Heart right ventricle (tissue), 16 donors: Measurements from ENCODE around the gene GSK3A. TPM values are rescaled to one million over a fixed set of nuclear protein-coding genes. Genes with fewer than 3 reads are reported as not detected.
A peak's percentile ranks its signal among the peaks of the same experiment; 100 is the strongest.

ENCODE experiments used
- ATAC-seq, 8 donors: fragments of 200-7000 bp; cut with Tn5 transposase; one replicate each; pipeline ENCODE4 v1.9.1; 2020; ENCODE audit warnings: mild to moderate bottlenecking in 8 of 8, moderate library complexity in 8 of 8, moderate number of reproducible peaks in 1 of 8
- DNase-seq, 2 donors: peaks; one replicate each; pipeline ENCODE4 v3.0.0-alpha.2; 2020
- H3K27ac ChIP-seq, 10 donors: fragments of 200-600 bp; sonication (generic) in 2 of 10; one replicate each; pipeline versions ENCODE4 v1.5.0 to v1.8.0; 2020 to 2022; ENCODE audit warnings: mild to moderate bottlenecking in 3 of 10
- H3K27me3 ChIP-seq, 7 donors: fragments of 200-600 bp; one replicate each; pipeline ENCODE4 v1.8.0; 2021 to 2022; ENCODE audit warnings: mild to moderate bottlenecking in 2 of 7
- H3K36me3 ChIP-seq, 9 donors: fragments of 200-600 bp; sonication (generic) in 1 of 9; one replicate each; pipeline versions ENCODE4 v1.5.0 to v1.8.0; 2020 to 2022; ENCODE audit warnings: mild to moderate bottlenecking in 2 of 9
- H3K4me1 ChIP-seq, 9 donors: fragments of 200-600 bp; sonication (generic) in 1 of 9; one replicate each; pipeline versions ENCODE4 v1.5.0 to v1.8.0; 2020 to 2022; ENCODE audit warnings: mild to moderate bottlenecking in 4 of 9
- H3K4me3 ChIP-seq, 10 donors: fragments of 200-600 bp; sonication (generic) in 2 of 10; one replicate each; pipeline versions ENCODE4 v1.5.0 to v1.8.0; 2020 to 2022; ENCODE audit warnings: mild to moderate bottlenecking in 7 of 10, moderate library complexity in 2 of 10
- H3K9me3 ChIP-seq, 11 donors: fragments of 200-600 bp in 10 of 11; sonication (generic) in 2 of 11; one replicate each; pipeline versions ENCODE4 v1.5.0 to v1.8.0; 2013 to 2022; ENCODE audit warnings: mild to moderate bottlenecking in 2 of 11, control low read depth in 1 of 11, moderate library complexity in 1 of 11
- WGBS, 2 donors: extraction: QIAGEN DNeasy Blood & Tissue Kit; methylation state at CpG; one replicate each; pipeline ENCODE4 v1.1.7; 2013; ENCODE audit warnings: inconsistent platforms in 1 of 2; 5-methylcytosine and 5-hydroxymethylcytosine counted together
- intact Hi-C, 10 donors: fragments of 100-400 bp; cut with DNase I; formaldehyde crosslinking; loops; one replicate each; pipeline versions ENCODE4 v1.11.1 to v1.14.2; 2022
- polyA plus RNA-seq, 2 donors: library from polyadenylated mRNA; stranded (reverse); fragments of 200-250 nt; gene quantifications; one replicate each; pipeline ENCODE4 v1.2.3, GENCODE V29; 2013
- total RNA-seq, 10 donors: library from RNA; stranded (reverse); fragmentation: NEBNext Ultra II Directional in 3 of 10; extraction: Animal tissue kit (Norgen Biotek cat#: 25700) in 3 of 10; gene quantifications; one replicate each; pipeline versions ENCODE4 v1.2.1 to v1.2.4, GENCODE V29; 2021 to 2023
- TF ChIP-seq, protein P1 (sequence below), 9 donors: fragments of 200-600 bp; sonication (generic) in 2 of 9; IDR thresholded peaks; one replicate each; pipeline versions ENCODE4 v1.5.0 to v1.8.0; 2021 to 2022; ENCODE audit warnings: antibody characterized with exemption in 9 of 9, mild to moderate bottlenecking in 5 of 9, moderate library complexity in 1 of 9
- donor health status: Arrhythmogenic right ventricular cardiomyopathy.
- donor health status: ischemic (EF 13 %, LVEDD 7.1; RV severe dilation, severe dysfunction).
- donor health status: healthy with polysubstance abuse.
- donor health status: DM: no; HTN: yes; CAD: no.
- donor health status: DM: no; HTN: no; CAD: no.
- donor health status: ischemic (EF 25% LVEDD 6.9; RV normal size, moderate dysfunction).
- donor health status: ischemic (EF 25% LVEDD 5.7; RV mildly dilated, moderate dysfunction).
- donor health status: healthy.
- donor health status: DM: yes; HTN: yes; CAD: no.
- donor health status: Ischemic cardiomyopathy.
- donor health status: ischemic (EF 35%, LVEDD 5.7; RV mildly dilated, moderate dysfunction).
- donor health status: nonischemic (EF 11% LVEDD 7.7; RV severe dilation, severe dysfunction).
- donor health status: DM: yes; HTN: yes; CAD: no.
- donor health status: PGD.
- donor health status: ischemic (EF 29% LVEDD 5.4; RV normal size, mild dysfunction).
- donor health status: nonischemic (EF 23%, LVEDD 6.1; RV moderate dilation, normal function).

The GSK3A gene
- total and polyA plus RNA-seq, 12 donors: 31.2 to 51.0 (median 36.4) TPM

- H3K27me3 ChIP-seq: no peaks in the 10 kb centered on the region
- intact Hi-C loops: no loop called here
- WGBS, 2 donors: 91% methylated on average over 10 of the region's 10 CpGs
- DNase-seq: no peak
- ATAC-seq: no peak
- no peak overlapping the region for H3K27ac ChIP-seq
- H3K4me1 ChIP-seq: peaks cover 19 to 36% (median 32%) of the 10 kb centered on the region in 9 donors
- H3K9me3 ChIP-seq: no peaks in the 10 kb centered on the region
- TF ChIP-seq, protein P1, sequence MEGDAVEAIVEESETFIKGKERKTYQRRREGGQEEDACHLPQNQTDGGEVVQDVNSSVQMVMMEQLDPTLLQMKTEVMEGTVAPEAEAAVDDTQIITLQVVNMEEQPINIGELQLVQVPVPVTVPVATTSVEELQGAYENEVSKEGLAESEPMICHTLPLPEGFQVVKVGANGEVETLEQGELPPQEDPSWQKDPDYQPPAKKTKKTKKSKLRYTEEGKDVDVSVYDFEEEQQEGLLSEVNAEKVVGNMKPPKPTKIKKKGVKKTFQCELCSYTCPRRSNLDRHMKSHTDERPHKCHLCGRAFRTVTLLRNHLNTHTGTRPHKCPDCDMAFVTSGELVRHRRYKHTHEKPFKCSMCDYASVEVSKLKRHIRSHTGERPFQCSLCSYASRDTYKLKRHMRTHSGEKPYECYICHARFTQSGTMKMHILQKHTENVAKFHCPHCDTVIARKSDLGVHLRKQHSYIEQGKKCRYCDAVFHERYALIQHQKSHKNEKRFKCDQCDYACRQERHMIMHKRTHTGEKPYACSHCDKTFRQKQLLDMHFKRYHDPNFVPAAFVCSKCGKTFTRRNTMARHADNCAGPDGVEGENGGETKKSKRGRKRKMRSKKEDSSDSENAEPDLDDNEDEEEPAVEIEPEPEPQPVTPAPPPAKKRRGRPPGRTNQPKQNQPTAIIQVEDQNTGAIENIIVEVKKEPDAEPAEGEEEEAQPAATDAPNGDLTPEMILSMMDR (IDR thresholded peaks at IDR 0.05): no peak
- no peak overlapping the region for H3K4me3 ChIP-seq
- H3K36me3 ChIP-seq: peaks cover 0 to 62% (median 56%) of the 10 kb centered on the region in 9 donors
Observed at GRCh38 chr19:42287827-42288107, 45.4 kb upstream of the GSK3A start.

GRCh38 chr19:42287017-42287826 lies 44.8 kb upstream of the GSK3A start:
- intact Hi-C loops: no loop called here
- WGBS, 2 donors: 90 to 92% methylated on average over 28 to 30 of the region's 30 CpGs
- no peak for ATAC-seq
- Histone ChIP-seq H3K27ac (peak overlapping the region in 8 of 10 donors; percentile 56 to 99 (median 86)), H3K9me3 (no peaks in the 10 kb centered on the region), H3K4me3 (no peak overlapping the region), H3K4me1 (peaks cover 20 to 41% (median 38%) of the 10 kb centered on the region in 9 donors), H3K27me3 (no peaks in the 10 kb centered on the region), H3K36me3 (peaks cover 0 to 57% (median 53%) of the 10 kb centered on the region in 9 donors)
- peak in 1 of 2 donors; percentile 4 for DNase-seq
- TF ChIP-seq, protein P1 (IDR thresholded peaks at IDR 0.05): no peak

- Histone ChIP-seq H3K27ac (peak overlapping the region in 9 of 10 donors; percentile 56 to 99 (median 86)), H3K9me3 (no peaks in the 10 kb centered on the region), H3K27me3 (no peaks in the 10 kb centered on the region), H3K4me1 (peaks cover 20 to 48% (median 45%) of the 10 kb centered on the region in 9 donors), H3K4me3 (peak overlapping the region in 7 of 10 donors; percentile 17 to 74 (median 67)), H3K36me3 (peaks cover 0 to 49% (median 46%) of the 10 kb centered on the region in 9 donors)
- TF ChIP-seq, protein P1 (IDR thresholded peaks at IDR 0.05): no peak
- peak; percentile 54 to 57 for DNase-seq
- peak in 3 of 8 donors; percentile 0 to 1 (median 1) for ATAC-seq
- 10 to 11% methylated on average over 13 of the region's 13 CpGs for WGBS, 2 donors
- intact Hi-C loops: no loop called here
Observed at GRCh38 chr19:42286349-42287016, 44.1 kb upstream of the GSK3A start.

GRCh38 chr19:42285988-42286348 lies 43.6 kb upstream of the GSK3A start:
- no peak for ATAC-seq
- peak overlapping the region in 9 of 10 donors; percentile 56 to 99 (median 86) for H3K27ac ChIP-seq
- H3K27me3 ChIP-seq: no peaks in the 10 kb centered on the region
- H3K4me1 ChIP-seq: peaks cover 25 to 54% (median 50%) of the 10 kb centered on the region in 9 donors
- H3K36me3 ChIP-seq: peaks cover 0 to 44% (median 41%) of the 10 kb centered on the region in 9 donors
- 14 to 25% methylated on average over 6 of the region's 6 CpGs for WGBS, 2 donors
- intact Hi-C loops: no loop called here
- TF ChIP-seq, protein P1 (IDR thresholded peaks at IDR 0.05): no peak
- no peak for DNase-seq
- H3K9me3 ChIP-seq: no peaks in the 10 kb centered on the region
- peak overlapping the region in 8 of 10 donors; percentile 17 to 74 (median 67) for H3K4me3 ChIP-seq
